GM13976 (cell line): ENCODE data around the gene PDZK1IP1.

Experiments used
- DNase-seq: peaks from one replicate; pipeline ENCODE4 v3.0.0; 2012; ENCODE audit warnings: low spot score
- CTCF ChIP-seq: IDR thresholded peaks from 2 replicates; pipeline ENCODE4 v1.5.1; 2012; ENCODE audit warnings: borderline replicate concordance, mild to moderate bottlenecking; ENCODE audit not compliant: insufficient read depth; ENCODE audit errors: extremely low read depth, missing control alignments, control extremely low read depth
- in situ Hi-C: fragments of 300-500 bp; cut with MboI; formaldehyde crosslinking; loops from one replicate; pipeline ENCODE4 v1.12.0; 2022; ENCODE audit warnings: low sequenced_read_pairs, mixed read lengths, inconsistent platforms; ENCODE audit not compliant: unreplicated experiment

Gene PDZK1IP1

DNA sequence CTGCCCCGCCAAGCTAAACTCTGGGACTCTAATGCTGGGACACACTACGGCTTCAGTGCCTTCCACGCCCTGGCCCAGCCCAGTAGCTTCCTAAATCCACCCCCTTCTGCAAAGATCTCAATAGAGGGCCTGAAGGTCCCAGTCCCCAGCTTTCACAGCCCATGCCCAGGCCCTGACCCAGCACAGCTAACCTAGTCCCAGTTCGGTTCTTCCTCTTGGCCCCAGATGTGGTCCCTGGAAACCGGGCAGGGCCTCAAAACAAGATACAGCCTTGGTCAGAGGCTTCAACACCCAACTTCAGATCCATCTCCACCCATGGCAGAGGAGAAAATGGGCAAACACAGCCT is 646 bp upstream of the PDZK1IP1 start:
- no peak for TF ChIP-seq CTCF
- DNase-seq = no peak
- in situ Hi-C loops = loop anchor here (25.0 kb wide), 1 partner anchor 522 kb away; no protein-coding TSS in a partner anchor

DNA sequence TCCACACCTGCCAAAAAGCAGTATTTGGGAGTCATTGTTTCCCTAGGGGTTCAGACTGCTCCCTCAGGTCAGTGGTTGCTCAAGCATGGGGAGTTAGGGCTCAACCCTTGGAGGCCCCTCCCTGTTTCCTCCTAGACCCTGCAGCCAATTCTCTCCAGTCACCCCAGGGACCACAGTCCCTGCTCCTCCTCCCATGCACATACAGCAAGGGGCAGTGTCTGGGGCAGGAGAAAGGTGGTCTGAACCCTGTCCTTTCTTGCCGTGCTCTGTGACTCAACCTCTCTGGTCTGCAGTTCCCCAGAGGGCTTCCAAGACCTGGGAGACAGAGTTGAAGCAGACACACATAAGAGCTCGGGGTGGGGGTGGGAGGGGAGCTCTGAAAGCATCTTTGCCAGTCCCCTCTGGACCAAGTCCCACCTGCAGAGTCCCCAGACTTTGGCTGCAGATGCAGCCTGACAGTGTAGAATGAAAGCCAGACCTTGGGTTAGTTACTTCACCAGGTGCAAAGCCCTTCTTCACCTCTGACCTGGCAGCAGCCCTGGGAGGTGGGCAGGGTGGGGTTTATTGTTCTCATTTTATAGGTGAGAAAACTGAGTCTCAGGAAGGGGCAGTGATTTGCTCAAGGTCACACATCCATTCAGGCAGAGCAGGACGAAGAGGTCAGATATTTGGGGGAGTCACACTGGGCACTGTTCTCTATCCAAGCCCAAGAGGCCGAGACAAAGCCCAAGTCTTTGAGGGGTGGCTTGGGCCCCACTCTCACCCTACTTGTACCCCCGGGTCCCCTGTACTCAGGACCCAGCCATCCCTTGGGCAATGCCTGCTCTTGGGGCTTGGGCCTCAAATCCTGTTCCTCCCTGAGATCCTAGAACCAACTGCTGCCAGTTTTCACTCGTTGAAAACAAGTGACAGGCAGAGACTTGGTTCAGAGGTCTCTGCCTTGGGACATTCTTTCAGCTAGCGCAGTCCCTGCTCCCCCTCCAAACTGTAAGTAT is 748 bp downstream of the PDZK1IP1 start:
- TF ChIP-seq CTCF = no peak
- in situ Hi-C loops = loop anchor here (25.0 kb wide), 1 partner anchor 523 kb away; no protein-coding TSS in a partner anchor
- no peak for DNase-seq

DNA sequence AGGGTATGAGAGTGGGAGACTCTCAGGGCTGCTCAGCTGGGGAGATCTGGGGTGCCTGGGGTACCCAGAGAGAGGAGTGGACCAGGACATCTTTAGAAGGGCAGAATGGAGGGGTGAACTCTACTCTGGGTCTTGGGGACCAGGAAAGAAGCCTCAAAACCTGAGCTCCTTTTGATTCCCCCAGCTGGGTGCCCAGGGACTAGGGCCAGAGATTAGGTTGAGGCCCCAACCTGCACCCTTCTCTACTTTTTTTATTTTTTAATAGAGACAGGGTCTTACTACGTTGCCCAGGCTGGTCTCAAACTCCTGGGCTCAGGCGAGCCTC is 1.9 kb downstream of the PDZK1IP1 start:
- no peak for DNase-seq
- in situ Hi-C loops = loop anchor here (25.0 kb wide), 1 partner anchor 524 kb away; no protein-coding TSS in a partner anchor
- TF ChIP-seq CTCF = no peak

- no peak for DNase-seq
- no peak for TF ChIP-seq CTCF
- in situ Hi-C loops = loop anchor here (25.0 kb wide), 1 partner anchor 525 kb away; no protein-coding TSS in a partner anchor
These were observed 2.5 kb downstream of the PDZK1IP1 start for GRCh38 chr1:47187231-47187925.

GRCh38 chr1:47186267-47187185 is 3.3 kb downstream of the PDZK1IP1 start:
- DNase-seq = no peak
- no peak for TF ChIP-seq CTCF
- in situ Hi-C loops = loop anchor here (25.0 kb wide), 1 partner anchor 526 kb away; no protein-coding TSS in a partner anchor
